GM19324 (cell line): ENCODE data around the gene DNMBP.
"Not testable (repeated sequence)": the region's sequence is repeated elsewhere in the genome, so short reads cannot be mapped to it uniquely, and the experiment has no call there.

Experiments
- ATAC-seq: cut with Tn5 transposase; IDR thresholded peaks from one replicate; pipeline ENCODE4 v1.9.1; 2021; ENCODE audit warnings: mild to moderate bottlenecking, moderate library complexity; ENCODE audit not compliant: unreplicated experiment, low FRiP score

Gene DNMBP

DNA sequence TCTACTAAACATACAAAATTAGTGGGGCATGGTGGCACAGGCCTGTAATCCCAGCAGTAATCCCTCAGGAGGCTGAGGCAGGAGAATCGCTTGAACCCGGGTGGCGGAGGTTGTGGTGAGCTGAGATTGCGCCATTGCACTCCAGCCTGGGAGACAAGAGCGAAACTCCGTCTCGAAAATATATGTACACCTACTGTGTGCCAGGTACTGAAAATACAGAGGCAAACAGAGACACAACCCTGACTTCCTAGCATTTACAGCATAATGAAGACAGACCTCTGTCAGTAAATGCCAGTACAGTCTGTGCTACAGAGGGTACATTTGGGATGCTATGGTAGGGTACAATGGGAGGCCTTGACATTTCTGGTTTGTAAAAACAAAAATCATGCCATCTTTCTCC, 160.7 kb downstream of the DNMBP start:
- ATAC-seq: no peak

DNA sequence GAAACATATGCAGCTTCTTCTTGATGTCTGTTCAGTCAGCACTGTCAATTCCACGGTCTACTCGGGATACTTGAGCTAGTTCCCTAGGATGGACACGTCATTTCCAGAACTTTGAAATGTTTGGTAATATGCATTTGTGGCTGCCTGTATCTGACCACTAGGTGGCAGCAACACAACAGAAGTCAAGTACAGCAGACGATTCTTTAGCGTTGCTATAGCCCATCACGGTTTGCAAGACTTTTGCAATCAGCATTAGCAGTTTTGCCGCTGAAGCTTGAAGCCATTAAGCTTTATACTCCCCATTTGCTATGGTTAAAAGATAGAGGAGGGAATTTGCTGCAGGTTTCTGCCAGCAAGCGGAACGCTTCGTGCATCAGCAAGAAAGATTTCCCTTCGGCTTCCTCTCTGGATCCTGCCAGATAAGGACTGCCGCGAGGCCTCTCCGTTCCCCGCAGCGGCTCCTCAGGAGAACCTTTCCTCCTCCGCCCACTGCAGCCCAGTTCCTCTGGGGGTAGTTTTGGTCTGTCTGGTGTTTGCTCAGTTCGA, 163.8 kb downstream of the DNMBP start:
- peak; percentile 59 for ATAC-seq

DNA sequence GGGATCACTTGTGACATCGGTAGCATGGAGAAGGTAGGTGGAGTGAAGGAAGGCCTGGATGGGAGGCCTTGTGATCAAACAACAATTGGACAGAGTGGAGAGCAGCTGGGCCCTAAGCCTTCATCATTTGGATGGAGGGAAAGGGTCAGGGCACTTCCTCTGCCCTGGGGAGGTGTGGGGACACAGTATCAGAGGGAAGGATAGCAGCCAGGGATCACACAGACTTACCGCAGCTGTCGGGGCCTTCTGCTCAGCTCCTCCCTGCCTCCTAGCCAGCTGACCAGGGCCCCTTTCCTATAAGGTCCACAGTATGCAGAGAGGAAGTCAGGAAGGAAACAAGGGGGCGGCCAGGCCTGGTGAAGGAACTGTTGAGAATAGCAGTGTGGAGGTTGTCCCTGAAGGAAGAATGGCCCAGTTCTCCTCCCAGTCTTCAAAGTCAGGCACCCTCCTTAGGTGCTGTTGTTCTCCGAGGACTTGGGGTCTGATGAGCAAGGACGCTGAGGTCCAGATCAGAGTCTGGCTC, 165.3 kb downstream of the DNMBP start:
- ATAC-seq: no peak

DNA sequence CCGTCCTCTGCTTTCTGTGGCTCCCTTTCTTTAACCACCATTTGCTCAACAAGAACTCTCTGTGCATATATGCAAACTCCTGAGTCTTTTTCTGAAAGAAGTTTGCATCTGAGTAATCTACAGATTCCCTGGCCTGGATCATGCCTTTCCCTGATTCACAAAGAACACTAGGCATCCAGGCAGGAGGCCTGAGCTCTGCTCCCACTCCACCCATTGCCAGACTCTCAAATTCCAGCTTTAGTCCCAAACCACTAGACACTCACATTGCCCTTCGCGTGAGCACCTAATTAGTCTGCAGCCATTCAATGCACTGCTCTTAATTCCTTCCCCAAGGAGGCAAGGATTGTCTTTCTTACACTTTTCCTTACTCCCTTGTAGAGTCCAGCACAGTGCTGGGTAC, 166.4 kb downstream of the DNMBP start:
- no peak for ATAC-seq

DNA sequence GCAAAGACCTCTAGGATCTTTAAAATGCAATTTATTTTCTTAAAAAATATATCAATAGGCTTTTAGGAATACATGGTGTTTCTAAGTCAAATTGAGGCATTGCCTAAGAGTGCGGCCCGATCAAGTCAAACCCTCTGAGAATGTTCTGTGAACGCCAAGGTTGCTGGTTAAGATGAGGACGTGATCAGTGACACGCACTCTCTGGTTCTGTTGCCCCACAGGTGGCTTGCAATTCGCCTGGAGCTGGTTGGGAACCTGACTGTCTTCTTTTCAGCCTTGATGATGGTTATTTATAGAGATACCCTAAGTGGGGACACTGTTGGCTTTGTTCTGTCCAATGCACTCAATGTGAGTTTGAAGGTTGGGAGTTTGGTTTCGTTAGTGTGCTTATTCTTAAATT, 168.0 kb downstream of the DNMBP start:
- no peak for ATAC-seq

DNA sequence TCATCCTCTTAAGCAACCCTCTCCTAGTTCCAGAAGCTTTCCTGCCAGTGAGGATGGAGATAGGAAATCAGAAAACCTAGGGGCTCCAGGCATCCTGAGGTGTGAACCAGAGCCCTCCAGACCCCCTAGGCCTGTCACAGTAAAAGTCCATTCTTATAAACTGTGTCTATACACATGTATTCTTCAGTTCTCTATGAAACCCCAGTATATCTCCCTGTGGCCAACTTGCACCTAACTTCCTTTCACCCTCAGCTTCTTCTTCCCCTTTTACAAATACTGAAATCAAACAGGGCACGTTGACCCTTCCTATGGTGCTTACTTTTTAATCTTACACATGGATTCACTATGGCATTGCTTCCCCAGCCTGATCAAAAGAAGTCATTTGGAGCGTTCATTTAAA, 168.9 kb downstream of the DNMBP start:
- not testable (repeated sequence) for ATAC-seq

DNA sequence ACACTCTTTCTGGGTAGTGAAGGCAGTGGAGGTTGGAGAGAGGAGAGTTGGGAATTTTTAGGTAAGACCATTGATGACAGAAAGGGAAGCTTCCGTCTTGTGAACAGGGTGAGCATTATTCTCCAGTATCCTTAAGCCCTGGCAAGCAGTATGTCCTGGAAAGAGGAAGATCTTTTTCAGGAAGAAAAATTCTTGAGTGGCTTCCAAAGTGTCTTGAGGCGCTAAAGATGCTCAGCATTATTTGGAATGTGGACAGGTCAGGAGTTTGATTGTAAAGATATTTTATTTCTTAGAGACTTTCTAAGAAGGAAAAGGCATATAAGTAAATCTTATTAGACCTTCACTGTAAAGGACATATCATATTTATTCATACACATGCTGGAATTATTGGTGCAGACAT, 173.0 kb downstream of the DNMBP start:
- ATAC-seq: no peak

DNA sequence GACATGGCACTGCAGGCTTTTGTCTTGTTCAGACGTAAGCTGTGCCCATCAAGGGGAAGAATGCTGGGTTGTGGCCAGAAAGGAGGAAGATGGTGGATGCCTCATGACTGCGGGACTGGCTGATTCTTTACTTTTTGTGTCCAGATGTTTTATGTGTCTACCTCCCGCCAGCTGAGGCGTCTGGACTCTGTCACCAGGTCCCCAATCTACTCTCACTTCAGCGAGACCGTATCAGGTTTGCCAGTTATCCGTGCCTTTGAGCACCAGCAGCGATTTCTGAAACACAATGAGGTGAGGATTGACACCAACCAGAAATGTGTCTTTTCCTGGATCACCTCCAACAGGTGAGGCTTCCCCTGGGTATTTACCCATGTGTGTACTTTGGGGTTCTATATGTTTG, 173.8 kb downstream of the DNMBP start:
- ATAC-seq: no peak

DNA sequence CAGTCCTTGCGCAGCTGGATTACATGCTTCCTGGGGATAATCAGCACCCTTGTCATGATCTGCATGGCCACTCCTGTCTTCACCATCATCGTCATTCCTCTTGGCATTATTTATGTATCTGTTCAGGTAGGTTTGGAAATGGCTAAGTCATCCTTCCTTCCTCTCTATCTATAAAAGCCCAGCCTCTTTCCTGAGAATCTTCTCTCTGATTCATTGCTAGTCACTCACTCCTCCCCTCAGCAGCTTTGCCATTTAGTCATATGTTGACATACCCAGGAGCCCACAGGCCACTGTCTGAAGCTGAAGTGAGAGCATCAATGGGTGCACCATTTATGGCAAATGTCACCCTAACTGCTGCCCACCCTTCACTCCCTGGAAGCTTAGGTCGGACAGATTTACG, 175.3 kb downstream of the DNMBP start:
- no peak for ATAC-seq

DNA sequence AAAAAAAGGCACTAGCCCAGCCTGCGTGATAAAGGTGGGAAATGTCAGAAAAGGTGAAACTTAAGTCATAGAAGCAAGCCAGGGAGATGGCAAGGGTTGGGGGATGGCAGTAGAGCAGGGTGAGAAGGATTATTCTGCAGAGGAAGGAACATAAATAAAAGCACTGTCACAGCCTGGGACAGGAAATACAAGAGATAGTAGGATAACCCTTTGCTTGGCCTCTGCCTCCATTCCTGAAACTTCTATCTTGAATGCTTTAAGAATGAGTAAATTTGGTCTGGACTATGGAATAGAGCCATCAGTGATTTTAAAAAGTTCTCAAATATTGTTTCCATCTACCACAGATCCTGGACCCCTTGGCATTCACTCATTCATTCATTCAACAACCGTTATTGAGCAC, 177.3 kb downstream of the DNMBP start:
- ATAC-seq: no peak

DNA sequence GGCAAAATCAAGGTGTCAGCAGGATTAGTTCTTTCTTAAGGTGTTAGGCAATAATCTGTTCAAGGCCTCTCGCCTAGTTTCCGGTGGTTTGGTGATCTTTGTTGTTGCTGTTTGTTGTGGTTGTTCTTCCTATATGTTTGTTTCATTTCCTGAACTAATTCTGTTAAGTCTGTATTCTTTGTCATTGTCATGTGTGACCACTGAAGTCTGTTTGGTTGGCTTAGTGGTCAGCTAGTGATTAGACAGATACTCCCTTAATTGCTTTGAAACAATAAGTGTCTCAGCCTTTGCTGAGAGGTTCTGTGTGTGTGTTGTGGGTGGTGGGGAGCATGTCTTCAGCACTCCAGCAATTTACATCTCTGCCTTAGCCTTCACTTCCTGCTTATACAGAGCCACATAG, 181.3 kb downstream of the DNMBP start:
- ATAC-seq: no peak

DNA sequence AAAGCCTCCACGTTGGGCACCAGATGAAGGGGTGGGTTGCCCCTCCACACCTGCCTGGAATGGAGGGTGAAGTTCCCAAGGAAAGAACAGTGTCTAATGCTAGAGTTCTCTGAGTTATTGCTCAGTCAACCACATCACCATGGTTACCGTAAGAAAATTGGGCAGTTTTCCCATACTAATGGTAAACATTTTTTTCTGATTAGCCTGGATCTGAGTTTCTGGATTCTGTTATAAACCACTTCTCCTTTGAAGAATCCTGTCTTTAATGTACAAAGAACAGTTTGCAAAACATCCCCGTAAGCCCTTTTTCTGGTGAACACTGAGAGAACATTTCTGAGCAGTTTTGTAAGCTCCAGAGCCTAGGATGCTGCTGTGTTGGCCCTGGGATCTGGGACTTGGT, 181.8 kb downstream of the DNMBP start:
- ATAC-seq: no peak
